T-cell (primary cell): ENCODE results near the gene UBE2A. TPM values are rescaled to one million over a fixed set of nuclear protein-coding genes. Genes with fewer than 3 reads are reported as not detected.

ENCODE experiments used
- ATAC-seq, 4 experiments: fragments of 200-7000 bp in 3 of 4; fragments of 150-1000 bp in 1 of 4; cut with Tn5 transposase; replicated peaks in 1 of 4; 1 replicate in 3 of 4; 2 replicates in 1 of 4; pipeline ENCODE4 v1.10.0; 2021; ENCODE audit warnings: moderate library complexity in 3 of 4, mild to moderate bottlenecking in 2 of 4, moderate number of reproducible peaks in 1 of 4
- CTCF ChIA-PET, 2 donors: fragments of 300-600 bp; sonication (Branson Sonifier 250); formaldehyde crosslinking; loops; one replicate each; lab custom pipeline; 2022; ENCODE audit warnings: antibody characterized with exemption in 2 of 2; lab: Charles Lee
- POLR2A ChIA-PET, 2 donors: fragments of 300-600 bp; sonication (Branson Sonifier 250); formaldehyde crosslinking; loops; one replicate each; lab custom pipeline; 2022; ENCODE audit warnings: antibody characterized with exemption in 2 of 2; lab: Charles Lee
- DNase-seq, 35 experiments: peaks; one replicate each; pipeline versions ENCODE4 v3.0.0 to v3.0.0-alpha.2; 2013 to 2023
- H3K27ac ChIP-seq: one replicate; pipeline ENCODE4 v1.5.1; 2013; ENCODE audit warnings: low read length
- H3K27me3 ChIP-seq, 2 experiments: replicated peaks in 1 of 2; 1 replicate in 1 of 2; 2 replicates in 1 of 2; pipeline versions ENCODE4 v1.6.1 to v1.7.0; 2013; ENCODE audit warnings: low read length in 1 of 2, mixed read lengths in 1 of 2; ENCODE audit not compliant: control insufficient read depth in 2 of 2, insufficient read depth in 2 of 2; ENCODE audit errors: extremely low read depth in 1 of 2
- H3K36me3 ChIP-seq, 2 donors: 1 replicate in 1 of 2; 2 replicates in 1 of 2; pipeline versions ENCODE4 v1.6.1 to v1.7.0; 2013; ENCODE audit warnings: low read length in 1 of 2; ENCODE audit not compliant: control insufficient read depth in 2 of 2, insufficient read depth in 1 of 2; ENCODE audit errors: extremely low read depth in 1 of 2
- H3K4me1 ChIP-seq, 2 experiments: 1 replicate in 1 of 2; 2 replicates in 1 of 2; pipeline versions ENCODE4 v1.6.1 to v1.7.0; 2013; ENCODE audit warnings: low read length in 2 of 2, mixed read lengths in 1 of 2; ENCODE audit not compliant: insufficient read depth in 2 of 2, control insufficient read depth in 1 of 2; ENCODE audit errors: extremely low read depth in 1 of 2
- H3K4me3 ChIP-seq, 2 donors: 1 replicate in 1 of 2; 2 replicates in 1 of 2; pipeline versions ENCODE4 v1.5.1 to v1.7.0; 2013; ENCODE audit warnings: mild to moderate bottlenecking in 2 of 2, low read length in 1 of 2, moderate library complexity in 1 of 2; ENCODE audit not compliant: control insufficient read depth in 1 of 2; ENCODE audit errors: extremely low read depth in 1 of 2
- H3K9me3 ChIP-seq: 2 replicates; pipeline ENCODE4 v1.7.0; 2013
- H3K27ac Mint-ChIP-seq, 2 donors: one replicate each; pipeline ENCODE4 v1.8.0; 2020 to 2021; ENCODE audit warnings: mild to moderate bottlenecking in 2 of 2, mixed read lengths in 2 of 2
- H3K27me3 Mint-ChIP-seq, 2 donors: one replicate each; pipeline ENCODE4 v1.8.0; 2021 to 2022; ENCODE audit warnings: mixed read lengths in 2 of 2
- H3K36me3 Mint-ChIP-seq: one replicate; pipeline ENCODE4 v1.8.0; 2021; ENCODE audit warnings: mixed read lengths
- H3K4me1 Mint-ChIP-seq, 3 donors: one replicate each; pipeline ENCODE4 v1.8.0; 2020 to 2022; ENCODE audit warnings: mixed read lengths in 3 of 3, mild to moderate bottlenecking in 1 of 3
- H3K4me3 Mint-ChIP-seq, 3 donors: one replicate each; pipeline ENCODE4 v1.8.0; 2020 to 2022; ENCODE audit warnings: mild to moderate bottlenecking in 3 of 3, mixed read lengths in 3 of 3, moderate library complexity in 3 of 3
- H3K9me3 Mint-ChIP-seq, 3 donors: one replicate each; pipeline ENCODE4 v1.8.0; 2020 to 2022; ENCODE audit warnings: mixed read lengths in 3 of 3
- WGBS: methylation state at CpG from one replicate; pipeline ENCODE4 v1.1.5; 2013; ENCODE audit warnings: missing lambda C conversion rate; ENCODE audit not compliant: insufficient coverage; 5-methylcytosine and 5-hydroxymethylcytosine counted together
- total RNA-seq, 35 experiments: library from RNA in 6 of 35; stranded (reverse) in 6 of 35; fragments of 120-200 nt in 1 of 35; gene quantifications; one replicate each; pipeline versions ENCODE4 v1.2.1 to v1.2.4 and lab custom pipeline; 2013 to 2026

UBE2A gene
- total RNA-seq, 5 donors from 2014 or later (not counting 1 experiment from before 2014, with no cell fraction given): 40.2 to 75.3 (median 44.8) TPM

DNA sequence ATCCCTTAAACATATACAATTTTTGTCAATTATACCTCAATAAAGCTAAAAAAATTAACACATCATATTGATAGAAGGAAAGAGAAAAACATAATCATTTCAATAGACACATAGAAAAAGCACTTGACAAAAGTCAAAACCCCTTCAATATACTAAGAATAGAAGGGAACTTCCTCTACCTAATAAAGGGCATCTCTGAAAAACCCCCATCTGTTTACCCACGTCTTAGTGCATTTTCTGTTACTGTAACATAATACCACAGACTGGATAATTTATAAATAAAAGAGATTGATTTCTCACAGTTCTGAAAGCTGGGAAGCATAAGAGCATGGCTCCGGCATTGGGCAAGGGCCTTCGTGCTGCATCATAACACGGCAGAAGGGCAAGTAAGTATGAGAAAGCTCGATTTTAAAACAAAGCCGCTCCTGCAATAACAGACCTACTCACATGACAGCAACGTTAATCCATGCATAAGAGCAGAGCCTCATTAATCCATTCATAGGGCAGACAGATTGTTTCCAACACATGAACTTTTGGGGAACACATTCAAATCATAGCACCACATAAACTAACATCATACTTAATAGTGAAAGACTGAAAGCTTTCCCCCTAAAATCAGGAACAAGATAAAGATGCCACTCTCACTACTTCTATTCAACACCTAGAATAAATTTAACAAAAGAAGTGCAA, 24.9 kb upstream of the UBE2A start:
- no peak overlapping the region for H3K27ac Mint-ChIP-seq
- peaks cover 13 to 15% (median 14%) of the 10 kb centered on the region in 3 donors for H3K4me1 Mint-ChIP-seq
- peaks cover 0 to 10% of the 10 kb centered on the region in 2 donors for H3K27me3 Mint-ChIP-seq
- no peak overlapping the region for H3K4me3 ChIP-seq
- H3K4me1 ChIP-seq: no peaks in the 10 kb centered on the region
- no peak overlapping the region for H3K27ac ChIP-seq
- DNase-seq (no peak), ATAC-seq (no peak)
- no CpG with 5 or more reads among the region's 7 CpGs for WGBS
- ChIA-PET POLR2A (interaction anchor here in 1 of 2 donors (0.5 kb wide), 1 partner anchor 76 kb away, joined by 7 read pairs; no protein-coding TSS in a partner anchor), CTCF (interaction anchor here (0.5 to 0.6 kb wide), 3 partner anchors 13 to 180 kb away, joined by 3 to 4 read pairs (median 3); no protein-coding TSS in a partner anchor)
- no peaks in the 10 kb centered on the region for H3K27me3 ChIP-seq
- H3K36me3 ChIP-seq: no peaks in the 10 kb centered on the region
- H3K9me3 Mint-ChIP-seq: no peaks in the 10 kb centered on the region
- H3K9me3 ChIP-seq: no peaks in the 10 kb centered on the region
- H3K36me3 Mint-ChIP-seq: no peaks in the 10 kb centered on the region
- H3K4me3 Mint-ChIP-seq: no peak overlapping the region

DNA sequence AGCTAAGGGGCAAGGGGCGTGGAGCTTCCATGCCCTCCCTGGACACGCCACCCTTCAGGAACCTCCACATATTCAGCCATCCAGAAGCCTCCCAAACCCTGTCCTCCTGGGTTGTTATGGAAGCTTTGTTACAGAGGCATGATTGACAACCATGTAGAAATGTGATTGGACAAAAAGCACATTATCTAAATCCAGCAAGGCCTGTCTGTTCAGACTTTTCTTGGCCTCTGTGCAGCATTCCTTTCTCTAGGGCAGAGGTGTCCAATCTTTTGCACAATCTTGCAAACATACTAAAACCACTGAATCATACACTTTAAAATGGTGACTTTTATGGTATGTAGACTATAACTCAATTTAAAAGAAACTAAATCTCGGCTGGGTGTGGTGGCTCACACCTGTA, 21.9 kb upstream of the UBE2A start:
- H3K4me1 Mint-ChIP-seq: peaks cover 13 to 17% (median 15%) of the 10 kb centered on the region in 3 donors
- peaks cover 0 to 3% of the 10 kb centered on the region in 2 donors for H3K36me3 ChIP-seq
- H3K4me3 Mint-ChIP-seq: no peak overlapping the region
- H3K4me1 ChIP-seq: no peaks in the 10 kb centered on the region
- no CpG with 5 or more reads among the region's 3 CpGs for WGBS
- H3K27me3 ChIP-seq: no peaks in the 10 kb centered on the region
- peaks cover 0 to 11% of the 10 kb centered on the region in 2 donors for H3K27me3 Mint-ChIP-seq
- H3K9me3 Mint-ChIP-seq: no peaks in the 10 kb centered on the region
- ChIA-PET POLR2A (no interaction called here), CTCF (interaction anchor here in 1 of 2 donors (0.5 kb wide), 1 partner anchor 23 kb away, joined by 5 read pairs; no protein-coding TSS in a partner anchor)
- H3K9me3 ChIP-seq: no peaks in the 10 kb centered on the region
- DNase-seq (no peak), ATAC-seq (no peak)
- no peak overlapping the region for H3K4me3 ChIP-seq
- H3K27ac Mint-ChIP-seq: no peak overlapping the region
- peaks cover 10% of the 10 kb centered on the region for H3K36me3 Mint-ChIP-seq
- H3K27ac ChIP-seq: no peak overlapping the region

DNA sequence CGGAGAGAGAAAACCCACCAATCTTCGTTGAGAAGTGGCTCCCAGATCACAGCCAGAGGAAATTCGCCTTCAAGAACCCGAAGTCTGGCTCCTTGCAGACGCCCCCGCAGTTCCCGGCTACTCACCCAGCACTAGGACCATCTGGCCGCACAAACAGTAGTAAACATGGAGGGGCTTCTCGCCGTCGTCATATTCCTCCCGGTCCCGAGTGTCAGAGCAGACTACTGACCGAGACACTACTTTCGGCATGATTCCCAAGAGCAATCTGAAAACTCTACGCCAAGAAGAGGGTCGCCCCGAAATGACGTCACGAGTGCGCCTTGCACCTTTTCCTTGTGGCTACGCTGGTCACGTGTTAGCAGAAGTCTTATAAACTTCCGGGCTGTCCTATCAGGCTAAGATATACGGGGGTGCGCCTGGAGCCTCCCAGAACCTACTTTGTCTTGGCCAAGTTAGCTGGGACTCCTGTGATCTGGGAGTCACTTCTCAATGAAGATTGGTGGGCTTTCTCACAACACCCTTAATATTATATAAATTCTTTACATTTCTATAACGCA, 9.2 kb upstream of the UBE2A start, which contains the start of gene STEEP1:
Gene STEEP1 (minus strand): TSS at position 303 of the 557 bp plus-strand sequence. CDS start 54 bp downstream, at position 249.
- ATAC-seq: peak; percentile 87 to 97 (median 94)
- Mint-ChIP-seq H3K36me3 (peaks cover 4% of the 10 kb centered on the region), H3K4me1 (peaks cover 13 to 25% (median 13%) of the 10 kb centered on the region in 3 donors), H3K27me3 (no peaks in the 10 kb centered on the region), H3K27ac (peak within 1 kb of the TSS; percentile 83 to 91), H3K9me3 (no peaks in the 10 kb centered on the region), H3K4me3 (peak within 1 kb of the TSS; percentile 82 to 94 (median 91))
- 0% methylated on average over 10 of the region's 27 CpGs for WGBS
- CTCF ChIA-PET: no interaction called here
- H3K4me3 ChIP-seq: peak within 1 kb of the TSS; percentile 70 to 75
- peaks cover 0 to 3% of the 10 kb centered on the region in 2 donors for H3K36me3 ChIP-seq
- POLR2A ChIA-PET: no interaction called here
- DNase-seq: peak; percentile 62 to 93 (median 85)
- H3K9me3 ChIP-seq: no peaks in the 10 kb centered on the region
- H3K27ac ChIP-seq: peak within 1 kb of the TSS; percentile 62
- H3K27me3 ChIP-seq: no peaks in the 10 kb centered on the region
- peaks cover 2% of the 10 kb centered on the region in 2 experiments for H3K4me1 ChIP-seq

DNA sequence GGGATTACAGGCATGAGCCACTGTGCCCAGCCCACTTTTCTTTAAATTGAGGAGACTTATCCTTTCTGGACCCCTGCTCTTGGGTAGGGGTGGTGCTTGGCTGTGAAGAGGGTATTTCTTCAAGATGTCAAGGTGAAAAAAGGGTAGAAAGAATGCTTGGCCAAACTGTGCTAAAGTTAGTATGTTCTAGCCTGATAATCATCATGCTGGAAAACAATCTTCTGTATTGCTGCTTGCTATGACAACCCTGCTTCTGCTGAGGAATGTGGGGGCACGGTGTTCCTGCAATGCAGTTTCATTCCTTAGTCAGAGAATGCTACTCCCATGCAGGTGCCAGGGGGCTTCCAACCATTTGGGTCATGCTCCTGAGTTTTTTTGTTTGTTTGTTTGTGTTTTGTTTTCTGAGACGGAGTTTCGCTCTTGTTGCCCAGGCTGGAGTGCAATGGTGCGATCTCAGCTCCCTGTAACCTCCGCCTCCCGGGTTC, 4.0 kb upstream of the UBE2A start:
- H3K4me1 Mint-ChIP-seq: peaks cover 3 to 13% (median 10%) of the 10 kb centered on the region in 3 donors
- H3K9me3 Mint-ChIP-seq: no peaks in the 10 kb centered on the region
- ChIA-PET POLR2A (interaction anchor here in 1 of 2 donors (0.7 kb wide), 1 partner anchor 106 kb away, joined by 5 read pairs; no protein-coding TSS in a partner anchor), CTCF (interaction anchor here in 1 of 2 donors (0.7 kb wide), 2 partner anchors 22 to 206 kb away, joined by 3 to 4 read pairs; no protein-coding TSS in a partner anchor)
- Histone ChIP-seq H3K27me3 (no peaks in the 10 kb centered on the region), H3K27ac (no peak overlapping the region), H3K4me3 (no peak overlapping the region), H3K9me3 (no peaks in the 10 kb centered on the region), H3K4me1 (peaks cover 2 to 13% of the 10 kb centered on the region in 2 experiments), H3K36me3 (no peaks in the 10 kb centered on the region)
- H3K4me3 Mint-ChIP-seq: no peak overlapping the region
- no CpG with 5 or more reads among the region's 6 CpGs for WGBS
- peaks cover 0 to 14% of the 10 kb centered on the region in 2 donors for H3K27me3 Mint-ChIP-seq
- no peak for DNase-seq
- H3K27ac Mint-ChIP-seq: no peak overlapping the region
- H3K36me3 Mint-ChIP-seq: no peaks in the 10 kb centered on the region
- ATAC-seq: no peak

DNA sequence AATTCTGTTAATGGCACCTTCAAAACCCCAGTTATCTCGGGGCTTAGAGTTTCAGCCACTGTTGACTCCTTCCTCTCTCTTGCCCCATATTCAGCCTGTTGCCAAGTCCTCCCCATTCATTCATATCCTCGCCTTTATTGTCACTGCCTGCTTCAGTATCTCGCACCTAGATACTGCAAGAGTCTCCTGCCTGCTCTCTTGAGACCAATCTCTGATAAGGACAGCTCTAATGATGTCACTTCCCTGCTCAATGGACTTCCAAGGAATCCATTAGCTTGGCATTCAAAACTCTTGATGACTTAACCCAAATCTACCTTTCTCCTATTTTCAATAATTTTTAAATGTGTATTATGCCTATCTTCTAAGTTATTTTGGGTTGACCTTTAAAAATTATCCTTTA, 1.1 kb upstream of the UBE2A start:
- peaks cover 0 to 14% of the 10 kb centered on the region in 2 donors for H3K27me3 Mint-ChIP-seq

More for the DNA sequence above, 1.1 kb upstream of the UBE2A start:
- Histone ChIP-seq H3K4me1 (peaks cover 4 to 15% of the 10 kb centered on the region in 2 experiments), H3K4me3 (no peak overlapping the region), H3K27ac (no peak overlapping the region), H3K9me3 (no peaks in the 10 kb centered on the region), H3K36me3 (peaks cover 0 to 8% of the 10 kb centered on the region in 2 donors), H3K27me3 (no peaks in the 10 kb centered on the region)
- ChIA-PET POLR2A (interaction anchor here in 1 of 2 donors (1.1 kb wide), 1 partner anchor 104 kb away, joined by 3 read pairs; no protein-coding TSS in a partner anchor), CTCF (interaction anchor here in 1 of 2 donors (1.4 kb wide), 1 partner anchor 10 kb away, joined by 5 read pairs; no protein-coding TSS in a partner anchor)
- Mint-ChIP-seq H3K36me3 (no peaks in the 10 kb centered on the region), H3K4me1 (peaks cover 10 to 26% (median 15%) of the 10 kb centered on the region in 3 donors), H3K27ac (peak overlapping the region in 1 of 2 donors; percentile 95), H3K4me3 (peak overlapping the region; percentile 83 to 92 (median 90)), H3K9me3 (no peaks in the 10 kb centered on the region)
- ATAC-seq (no peak), DNase-seq (no peak)
- whole genome bisulfite sequencing: 93% methylated on average over 2 of the region's 3 CpGs
